CD14-positive monocyte (primary cell): Measurements from ENCODE around the gene SLC35F3. TPM values are rescaled to one million over a fixed set of nuclear protein-coding genes. Genes with fewer than 3 reads are reported as not detected.

ENCODE experiments used
- DNase-seq, 3 donors: peaks; one replicate each; pipeline ENCODE4 v3.0.0-alpha.2; 2011 to 2022
- H2AFZ ChIP-seq: 2 replicates; pipeline ENCODE4 v1.6.0; 2012; ENCODE audit warnings: mild to moderate bottlenecking, low read depth, low read length, inconsistent platforms; ENCODE audit not compliant: insufficient read depth, poor library complexity, severe bottlenecking
- H3K27ac ChIP-seq, 2 donors: 1 replicate in 1 of 2; 2 replicates in 1 of 2; pipeline ENCODE4 v1.5.1; 2012 to 2013; ENCODE audit warnings: low read length in 2 of 2, control low read depth in 1 of 2, inconsistent platforms in 1 of 2, low read depth in 1 of 2, mild to moderate bottlenecking in 1 of 2
- H3K27me3 ChIP-seq, 2 donors: one replicate each; pipeline versions ENCODE4 v1.6.0 to v1.6.1; 2011 to 2013; ENCODE audit warnings: low read length in 2 of 2; ENCODE audit not compliant: control insufficient read depth in 2 of 2, insufficient read depth in 2 of 2
- H3K36me3 ChIP-seq, 2 donors: replicated peaks in 1 of 2; 1 replicate in 1 of 2; 2 replicates in 1 of 2; pipeline versions ENCODE4 v1.5.1 to v1.6.1; 2012 to 2013; ENCODE audit warnings: low read length in 2 of 2, control low read depth in 1 of 2, inconsistent platforms in 1 of 2, mild to moderate bottlenecking in 1 of 2; ENCODE audit not compliant: insufficient read depth in 2 of 2, control insufficient read depth in 1 of 2
- H3K4me1 ChIP-seq, 2 donors: 1 replicate in 1 of 2; 2 replicates in 1 of 2; pipeline versions ENCODE4 v1.5.1 to v1.6.1; 2012 to 2013; ENCODE audit warnings: low read length in 2 of 2, control low read depth in 1 of 2, inconsistent platforms in 1 of 2, mild to moderate bottlenecking in 1 of 2, moderate library complexity in 1 of 2; ENCODE audit not compliant: insufficient read depth in 2 of 2, control insufficient read depth in 1 of 2
- H3K4me2 ChIP-seq: replicated peaks from 2 replicates; pipeline ENCODE3; 2012; ENCODE audit warnings: low read length, moderate library complexity, mild to moderate bottlenecking; ENCODE audit not compliant: poor library complexity, severe bottlenecking; ENCODE audit errors: extremely low read depth
- H3K4me3 ChIP-seq, 3 experiments: fragments of 200-600 bp in 1 of 3; sonication (generic) in 1 of 3; replicated peaks in 1 of 3; 1 replicate in 2 of 3; 2 replicates in 1 of 3; pipeline ENCODE4 v1.5.1; 2011 to 2013; ENCODE audit warnings: low read length in 3 of 3, mild to moderate bottlenecking in 3 of 3, control low read depth in 2 of 3, low read depth in 2 of 3, inconsistent platforms in 1 of 3, moderate library complexity in 1 of 3
- H3K79me2 ChIP-seq: 2 replicates; pipeline ENCODE4 v1.6.0; 2012; ENCODE audit warnings: mild to moderate bottlenecking, control low read depth, inconsistent platforms, low read length, moderate library complexity; ENCODE audit not compliant: insufficient read depth
- H3K9ac ChIP-seq: 2 replicates; pipeline ENCODE4 v1.6.0; 2017; ENCODE audit warnings: low read length, mild to moderate bottlenecking; ENCODE audit not compliant: insufficient read depth, poor library complexity, severe bottlenecking
- H3K9me3 ChIP-seq, 2 donors: replicated peaks in 1 of 2; 1 replicate in 1 of 2; 2 replicates in 1 of 2; pipeline versions ENCODE4 v1.5.1 to v1.6.1; 2012 to 2013; ENCODE audit warnings: low read length in 2 of 2, control low read depth in 1 of 2; ENCODE audit not compliant: control insufficient read depth in 1 of 2, insufficient read depth in 1 of 2
- H4K20me1 ChIP-seq: 2 replicates; pipeline ENCODE4 v1.6.0; 2012; ENCODE audit warnings: mild to moderate bottlenecking, low read length, control low read depth, moderate library complexity; ENCODE audit not compliant: insufficient read depth
- H3K27ac Mint-ChIP-seq, 7 donors: one replicate each; pipeline ENCODE4 v1.8.0; 2020; ENCODE audit warnings: mild to moderate bottlenecking in 7 of 7, mixed read lengths in 7 of 7, moderate library complexity in 6 of 7, inconsistent platforms in 2 of 7
- H3K27me3 Mint-ChIP-seq, 3 donors: one replicate each; pipeline ENCODE4 v1.8.0; 2021 to 2022; ENCODE audit warnings: low read depth in 3 of 3, mild to moderate bottlenecking in 3 of 3, mixed read lengths in 3 of 3, moderate library complexity in 3 of 3, inconsistent platforms in 1 of 3
- H3K36me3 Mint-ChIP-seq, 2 donors: one replicate each; pipeline ENCODE4 v1.8.0; 2020; ENCODE audit warnings: mixed read lengths in 2 of 2, inconsistent platforms in 1 of 2, mild to moderate bottlenecking in 1 of 2
- H3K4me1 Mint-ChIP-seq: one replicate; pipeline ENCODE4 v1.8.0; 2020; ENCODE audit warnings: mild to moderate bottlenecking, mixed read lengths
- H3K4me3 Mint-ChIP-seq, 2 donors: one replicate each; pipeline ENCODE4 v1.8.0; 2020; ENCODE audit warnings: mild to moderate bottlenecking in 2 of 2, mixed read lengths in 2 of 2, moderate library complexity in 1 of 2
- H3K9me3 Mint-ChIP-seq, 7 donors: one replicate each; pipeline ENCODE4 v1.8.0; 2020 to 2022; ENCODE audit warnings: mixed read lengths in 7 of 7, mild to moderate bottlenecking in 6 of 7, moderate library complexity in 6 of 7, inconsistent platforms in 2 of 7
- CTCF ChIP-seq: fragments of 200-600 bp; IDR thresholded peaks from one replicate; pipeline ENCODE4 v1.8.0; 2022; ENCODE audit warnings: antibody characterized with exemption, mild to moderate bottlenecking
- WGBS: methylation state at CpG from one replicate; pipeline ENCODE4 v1.1.5; 2013; ENCODE audit warnings: missing lambda C conversion rate; ENCODE audit not compliant: insufficient coverage; 5-methylcytosine and 5-hydroxymethylcytosine counted together
- intact Hi-C, 2 donors: fragments of 100-400 bp; cut with micrococcal nuclease; formaldehyde crosslinking; loops; one replicate each; pipeline versions ENCODE4 v1.15.0 to v1.15.1; 2023
- polyA plus RNA-seq, 3 donors: library from polyadenylated mRNA; depleted of rRNA in 1 of 3; unstranded in 2 of 3; stranded (reverse) in 1 of 3; fragments of 300-500 nt in 2 of 3; fragments of >200 nt in 1 of 3; fragmentation: Illumina TruSeq in 2 of 3; gene quantifications; 1 replicate in 2 of 3; 2 replicates in 1 of 3; pipeline ENCODE4 v1.2.3, GENCODE V29; 2012 to 2021

Gene SLC35F3
- polyA plus RNA-seq, 3 donors: 0.17 to 0.78 TPM; not detected in 1

- H3K27ac Mint-ChIP-seq: peak overlapping the region in 1 of 7 donors; percentile 32
- intact Hi-C loops: no loop called here
- Histone ChIP-seq H3K9me3 (no peaks in the 10 kb centered on the region), H2AFZ (no peak overlapping the region), H3K4me3 (no peak overlapping the region), H3K79me2 (no peaks in the 10 kb centered on the region), H3K27ac (no peak overlapping the region), H3K27me3 (no peaks in the 10 kb centered on the region), H3K9ac (no peak overlapping the region), H4K20me1 (no peaks in the 10 kb centered on the region), H3K4me2 (no peak overlapping the region), H3K4me1 (peaks cover 23 to 24% of the 10 kb centered on the region in 2 donors), H3K36me3 (no peaks in the 10 kb centered on the region)
- peaks cover 0 to 2% (median 0%) of the 10 kb centered on the region in 7 donors for H3K9me3 Mint-ChIP-seq
- H3K36me3 Mint-ChIP-seq: peaks cover 0 to under 1% of the 10 kb centered on the region in 2 donors
- no peak overlapping the region for H3K4me3 Mint-ChIP-seq
- TF ChIP-seq CTCF: no peak
- peaks cover 0 to 3% (median 1%) of the 10 kb centered on the region in 3 donors for H3K27me3 Mint-ChIP-seq
- H3K4me1 Mint-ChIP-seq: peaks cover 23% of the 10 kb centered on the region
- no peak for DNase-seq
Measured at GRCh38 chr1:234240680-234241079, 336.2 kb downstream of the SLC35F3 start.

DNA sequence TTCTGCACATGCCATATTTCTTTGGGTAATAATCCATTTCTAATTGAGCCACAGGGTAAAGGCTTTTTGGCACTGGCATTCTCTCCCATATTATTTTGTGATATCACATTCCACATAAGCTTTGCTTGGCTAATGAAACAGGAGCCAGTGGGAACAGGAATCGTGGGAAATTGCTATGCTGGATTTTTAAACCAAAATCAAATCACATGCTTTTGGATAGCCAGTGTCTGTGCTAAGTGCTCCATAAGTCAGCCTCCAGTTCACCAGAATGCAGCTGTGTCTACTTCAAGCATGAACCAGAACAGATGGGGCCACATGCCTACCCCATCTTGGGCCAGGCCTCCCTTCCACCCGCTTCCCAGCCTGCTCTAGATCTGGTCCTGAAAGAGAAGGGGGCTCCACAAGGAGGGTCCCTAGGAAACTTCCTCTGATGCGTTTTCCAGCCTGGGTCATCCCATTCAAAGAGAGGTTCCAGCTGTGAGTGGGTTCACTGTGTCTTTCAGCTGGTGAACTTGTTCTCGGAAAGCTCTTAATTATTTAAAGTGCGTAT, 337.5 kb downstream of the SLC35F3 start:
- 92% methylated on average over 3 of the region's 5 CpGs for WGBS
- peaks cover 27% of the 10 kb centered on the region for H3K4me1 Mint-ChIP-seq
- no peaks in the 10 kb centered on the region for H3K79me2 ChIP-seq
- H3K4me1 ChIP-seq: peaks cover 25 to 26% of the 10 kb centered on the region in 2 donors
- H3K27ac Mint-ChIP-seq: no peak overlapping the region
- H3K36me3 Mint-ChIP-seq: peaks cover 0 to 5% of the 10 kb centered on the region in 2 donors
- TF ChIP-seq CTCF: no peak
- H3K27me3 ChIP-seq: no peaks in the 10 kb centered on the region
- DNase-seq: no peak
- H2AFZ ChIP-seq: no peak overlapping the region
- no peak overlapping the region for H3K9ac ChIP-seq
- H3K36me3 ChIP-seq: no peaks in the 10 kb centered on the region
- H3K4me3 Mint-ChIP-seq: no peak overlapping the region
- no peak overlapping the region for H3K4me2 ChIP-seq
- no peaks in the 10 kb centered on the region for H4K20me1 ChIP-seq
- H3K27ac ChIP-seq: no peak overlapping the region
- peaks cover 0 to 3% (median 3%) of the 10 kb centered on the region in 3 donors for H3K27me3 Mint-ChIP-seq
- peaks cover 0 to 2% of the 10 kb centered on the region in 2 donors for H3K9me3 ChIP-seq
- intact Hi-C loops: no loop called here
- peaks cover 0 to 4% (median 2%) of the 10 kb centered on the region in 7 donors for H3K9me3 Mint-ChIP-seq
- no peak overlapping the region for H3K4me3 ChIP-seq
